CD14-positive monocyte (primary cell): ENCODE results near the gene BMS1. TPM values are rescaled to one million over a fixed set of nuclear protein-coding genes. Genes with fewer than 3 reads are reported as not detected.
"Not testable (repeated sequence)": the region's sequence is repeated elsewhere in the genome, so short reads cannot be mapped to it uniquely, and the experiment has no call there.

Experiments
- DNase-seq, 3 donors: peaks; one replicate each; pipeline ENCODE4 v3.0.0-alpha.2; 2011 to 2022
- H2AFZ ChIP-seq: 2 replicates; pipeline ENCODE4 v1.6.0; 2012; ENCODE audit warnings: mild to moderate bottlenecking, low read depth, low read length, inconsistent platforms; ENCODE audit not compliant: insufficient read depth, poor library complexity, severe bottlenecking
- H3K27ac ChIP-seq, 2 donors: 1 replicate in 1 of 2; 2 replicates in 1 of 2; pipeline ENCODE4 v1.5.1; 2012 to 2013; ENCODE audit warnings: low read length in 2 of 2, control low read depth in 1 of 2, inconsistent platforms in 1 of 2, low read depth in 1 of 2, mild to moderate bottlenecking in 1 of 2
- H3K27me3 ChIP-seq, 2 donors: one replicate each; pipeline versions ENCODE4 v1.6.0 to v1.6.1; 2011 to 2013; ENCODE audit warnings: low read length in 2 of 2; ENCODE audit not compliant: control insufficient read depth in 2 of 2, insufficient read depth in 2 of 2
- H3K36me3 ChIP-seq, 2 donors: replicated peaks in 1 of 2; 1 replicate in 1 of 2; 2 replicates in 1 of 2; pipeline versions ENCODE4 v1.5.1 to v1.6.1; 2012 to 2013; ENCODE audit warnings: low read length in 2 of 2, control low read depth in 1 of 2, inconsistent platforms in 1 of 2, mild to moderate bottlenecking in 1 of 2; ENCODE audit not compliant: insufficient read depth in 2 of 2, control insufficient read depth in 1 of 2
- H3K4me1 ChIP-seq, 2 donors: 1 replicate in 1 of 2; 2 replicates in 1 of 2; pipeline versions ENCODE4 v1.5.1 to v1.6.1; 2012 to 2013; ENCODE audit warnings: low read length in 2 of 2, control low read depth in 1 of 2, inconsistent platforms in 1 of 2, mild to moderate bottlenecking in 1 of 2, moderate library complexity in 1 of 2; ENCODE audit not compliant: insufficient read depth in 2 of 2, control insufficient read depth in 1 of 2
- H3K4me2 ChIP-seq: replicated peaks from 2 replicates; pipeline ENCODE3; 2012; ENCODE audit warnings: low read length, moderate library complexity, mild to moderate bottlenecking; ENCODE audit not compliant: poor library complexity, severe bottlenecking; ENCODE audit errors: extremely low read depth
- H3K4me3 ChIP-seq, 3 experiments: fragments of 200-600 bp in 1 of 3; sonication (generic) in 1 of 3; replicated peaks in 1 of 3; 1 replicate in 2 of 3; 2 replicates in 1 of 3; pipeline ENCODE4 v1.5.1; 2011 to 2013; ENCODE audit warnings: low read length in 3 of 3, mild to moderate bottlenecking in 3 of 3, control low read depth in 2 of 3, low read depth in 2 of 3, inconsistent platforms in 1 of 3, moderate library complexity in 1 of 3
- H3K79me2 ChIP-seq: 2 replicates; pipeline ENCODE4 v1.6.0; 2012; ENCODE audit warnings: mild to moderate bottlenecking, control low read depth, inconsistent platforms, low read length, moderate library complexity; ENCODE audit not compliant: insufficient read depth
- H3K9ac ChIP-seq: 2 replicates; pipeline ENCODE4 v1.6.0; 2017; ENCODE audit warnings: low read length, mild to moderate bottlenecking; ENCODE audit not compliant: insufficient read depth, poor library complexity, severe bottlenecking
- H3K9me3 ChIP-seq, 2 donors: replicated peaks in 1 of 2; 1 replicate in 1 of 2; 2 replicates in 1 of 2; pipeline versions ENCODE4 v1.5.1 to v1.6.1; 2012 to 2013; ENCODE audit warnings: low read length in 2 of 2, control low read depth in 1 of 2; ENCODE audit not compliant: control insufficient read depth in 1 of 2, insufficient read depth in 1 of 2
- H4K20me1 ChIP-seq: 2 replicates; pipeline ENCODE4 v1.6.0; 2012; ENCODE audit warnings: mild to moderate bottlenecking, low read length, control low read depth, moderate library complexity; ENCODE audit not compliant: insufficient read depth
- H3K27ac Mint-ChIP-seq, 7 donors: one replicate each; pipeline ENCODE4 v1.8.0; 2020; ENCODE audit warnings: mild to moderate bottlenecking in 7 of 7, mixed read lengths in 7 of 7, moderate library complexity in 6 of 7, inconsistent platforms in 2 of 7
- H3K27me3 Mint-ChIP-seq, 3 donors: one replicate each; pipeline ENCODE4 v1.8.0; 2021 to 2022; ENCODE audit warnings: low read depth in 3 of 3, mild to moderate bottlenecking in 3 of 3, mixed read lengths in 3 of 3, moderate library complexity in 3 of 3, inconsistent platforms in 1 of 3
- H3K36me3 Mint-ChIP-seq, 2 donors: one replicate each; pipeline ENCODE4 v1.8.0; 2020; ENCODE audit warnings: mixed read lengths in 2 of 2, inconsistent platforms in 1 of 2, mild to moderate bottlenecking in 1 of 2
- H3K4me1 Mint-ChIP-seq: one replicate; pipeline ENCODE4 v1.8.0; 2020; ENCODE audit warnings: mild to moderate bottlenecking, mixed read lengths
- H3K4me3 Mint-ChIP-seq, 2 donors: one replicate each; pipeline ENCODE4 v1.8.0; 2020; ENCODE audit warnings: mild to moderate bottlenecking in 2 of 2, mixed read lengths in 2 of 2, moderate library complexity in 1 of 2
- H3K9me3 Mint-ChIP-seq, 7 donors: one replicate each; pipeline ENCODE4 v1.8.0; 2020 to 2022; ENCODE audit warnings: mixed read lengths in 7 of 7, mild to moderate bottlenecking in 6 of 7, moderate library complexity in 6 of 7, inconsistent platforms in 2 of 7
- WGBS: methylation state at CpG from one replicate; pipeline ENCODE4 v1.1.5; 2013; ENCODE audit warnings: missing lambda C conversion rate; ENCODE audit not compliant: insufficient coverage; 5-methylcytosine and 5-hydroxymethylcytosine counted together
- intact Hi-C, 2 donors: fragments of 100-400 bp; cut with micrococcal nuclease; formaldehyde crosslinking; loops; one replicate each; pipeline versions ENCODE4 v1.15.0 to v1.15.1; 2023
- polyA plus RNA-seq, 3 donors: library from polyadenylated mRNA; depleted of rRNA in 1 of 3; unstranded in 2 of 3; stranded (reverse) in 1 of 3; fragments of 300-500 nt in 2 of 3; fragments of >200 nt in 1 of 3; fragmentation: Illumina TruSeq in 2 of 3; gene quantifications; 1 replicate in 2 of 3; 2 replicates in 1 of 3; pipeline ENCODE4 v1.2.3, GENCODE V29; 2012 to 2021
- TF ChIP-seq, protein P1 (sequence below): fragments of 200-600 bp; IDR thresholded peaks from one replicate; pipeline ENCODE4 v1.8.0; 2022; ENCODE audit warnings: antibody characterized with exemption, mild to moderate bottlenecking

Gene BMS1
- polyA plus RNA-seq, 3 donors = 2.4 to 4.6 (median 2.9) TPM

DNA sequence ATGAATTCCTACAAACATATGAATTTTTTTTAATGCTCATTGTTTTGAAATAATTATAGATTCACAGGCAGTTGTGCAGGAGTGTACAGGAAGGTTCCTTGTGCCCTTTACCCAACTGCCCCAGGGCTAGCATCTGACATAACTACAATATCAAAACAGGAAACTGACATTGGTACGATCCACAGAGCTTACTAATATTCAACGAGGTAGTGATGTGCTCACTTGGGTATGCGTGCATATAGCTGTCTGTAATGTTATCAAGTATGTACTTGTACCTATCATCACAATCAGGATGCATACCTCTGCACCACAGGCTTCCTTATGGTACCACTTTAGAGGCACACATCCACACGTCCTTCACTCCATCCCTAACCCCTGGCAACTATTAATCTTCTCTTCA, 68.3 kb downstream of the BMS1 start:
- no CpG with 5 or more reads among the region's 4 CpGs for WGBS
- no peaks in the 10 kb centered on the region for H3K4me1 Mint-ChIP-seq
- TF ChIP-seq, protein P1, sequence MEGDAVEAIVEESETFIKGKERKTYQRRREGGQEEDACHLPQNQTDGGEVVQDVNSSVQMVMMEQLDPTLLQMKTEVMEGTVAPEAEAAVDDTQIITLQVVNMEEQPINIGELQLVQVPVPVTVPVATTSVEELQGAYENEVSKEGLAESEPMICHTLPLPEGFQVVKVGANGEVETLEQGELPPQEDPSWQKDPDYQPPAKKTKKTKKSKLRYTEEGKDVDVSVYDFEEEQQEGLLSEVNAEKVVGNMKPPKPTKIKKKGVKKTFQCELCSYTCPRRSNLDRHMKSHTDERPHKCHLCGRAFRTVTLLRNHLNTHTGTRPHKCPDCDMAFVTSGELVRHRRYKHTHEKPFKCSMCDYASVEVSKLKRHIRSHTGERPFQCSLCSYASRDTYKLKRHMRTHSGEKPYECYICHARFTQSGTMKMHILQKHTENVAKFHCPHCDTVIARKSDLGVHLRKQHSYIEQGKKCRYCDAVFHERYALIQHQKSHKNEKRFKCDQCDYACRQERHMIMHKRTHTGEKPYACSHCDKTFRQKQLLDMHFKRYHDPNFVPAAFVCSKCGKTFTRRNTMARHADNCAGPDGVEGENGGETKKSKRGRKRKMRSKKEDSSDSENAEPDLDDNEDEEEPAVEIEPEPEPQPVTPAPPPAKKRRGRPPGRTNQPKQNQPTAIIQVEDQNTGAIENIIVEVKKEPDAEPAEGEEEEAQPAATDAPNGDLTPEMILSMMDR = no peak
- Histone ChIP-seq H3K4me3 (no peak overlapping the region), H3K4me2 (no peak overlapping the region), H3K36me3 (no peaks in the 10 kb centered on the region), H3K4me1 (no peaks in the 10 kb centered on the region), H3K79me2 (no peaks in the 10 kb centered on the region), H3K27me3 (no peaks in the 10 kb centered on the region), H4K20me1 (no peaks in the 10 kb centered on the region), H3K27ac (no peak overlapping the region), H3K9ac (no peak overlapping the region), H2AFZ (no peak overlapping the region), H3K9me3 (peaks cover 0 to 2% of the 10 kb centered on the region in 2 donors)
- peaks cover 3 to 17% (median 10%) of the 10 kb centered on the region in 7 donors for H3K9me3 Mint-ChIP-seq
- H3K36me3 Mint-ChIP-seq = no peaks in the 10 kb centered on the region
- peaks cover 6 to 20% (median 12%) of the 10 kb centered on the region in 3 donors for H3K27me3 Mint-ChIP-seq
- H3K27ac Mint-ChIP-seq = no peak overlapping the region
- no peak overlapping the region for H3K4me3 Mint-ChIP-seq
- intact Hi-C loops = no loop called here
- DNase-seq = no peak

DNA sequence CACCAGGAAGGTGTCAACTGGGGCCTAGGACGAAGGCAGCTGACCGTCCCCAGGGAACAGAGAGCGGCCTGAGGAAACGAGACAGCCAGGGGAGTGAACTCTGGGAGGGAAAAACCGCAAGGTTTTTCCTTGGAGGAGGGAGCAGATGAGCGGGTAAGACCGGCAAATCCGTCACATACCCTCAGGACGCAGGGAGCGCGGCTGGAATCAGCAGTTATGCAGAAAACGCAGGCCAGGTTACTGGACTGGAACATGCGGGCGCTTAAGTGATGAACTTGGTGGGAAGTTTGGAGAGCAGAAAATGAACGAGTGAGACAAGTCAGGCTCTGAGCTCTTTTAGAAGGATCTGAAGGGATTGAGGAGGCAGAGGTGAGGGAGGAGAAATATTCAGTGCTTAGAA, 76.7 kb downstream of the BMS1 start:
- Histone ChIP-seq H3K9me3 (no peaks in the 10 kb centered on the region), H3K27me3 (no peaks in the 10 kb centered on the region), H3K27ac (no peak overlapping the region), H3K4me1 (peaks cover 0 to under 1% of the 10 kb centered on the region in 2 donors), H3K4me2 (no peak overlapping the region), H3K4me3 (no peak overlapping the region), H3K36me3 (no peaks in the 10 kb centered on the region), H2AFZ (no peak overlapping the region), H3K79me2 (no peaks in the 10 kb centered on the region), H3K9ac (no peak overlapping the region), H4K20me1 (no peaks in the 10 kb centered on the region)
- Mint-ChIP-seq H3K27ac (no peak overlapping the region), H3K27me3 (peaks cover 6 to 13% (median 6%) of the 10 kb centered on the region in 3 donors), H3K9me3 (no peaks in the 10 kb centered on the region), H3K4me1 (peaks cover 4% of the 10 kb centered on the region), H3K4me3 (no peak overlapping the region), H3K36me3 (no peaks in the 10 kb centered on the region)
- WGBS = 98% methylated on average over 15 of the region's 15 CpGs
- intact Hi-C loops = no loop called here
- DNase-seq = no peak
- TF ChIP-seq, protein P1 = no peak

DNA sequence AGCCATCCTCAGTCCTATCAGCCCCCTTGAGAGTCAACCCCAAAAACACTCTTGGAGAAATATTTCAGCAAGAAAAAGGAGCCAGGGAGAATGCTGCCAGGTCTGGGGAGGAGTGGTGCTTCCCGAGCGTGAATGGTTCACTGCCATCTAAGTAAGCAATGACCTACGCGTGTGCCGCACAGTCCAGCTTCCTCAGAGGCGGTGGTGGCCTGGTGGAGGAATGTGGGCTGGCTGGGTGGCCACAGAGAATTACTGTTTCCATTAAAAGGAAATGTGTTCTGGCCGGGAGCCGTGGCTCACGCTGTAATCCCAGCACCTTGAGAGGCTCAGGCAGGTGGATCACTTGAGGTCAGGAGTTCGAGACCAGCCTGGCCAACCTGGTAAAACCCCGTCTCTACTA, 77.4 kb downstream of the BMS1 start:
- not testable (repeated sequence) for DNase-seq, H3K36me3 ChIP-seq
- WGBS = 93% methylated on average over 8 of the region's 11 CpGs

More for the DNA sequence above, 77.4 kb downstream of the BMS1 start:
- not testable (repeated sequence) for H3K9me3 Mint-ChIP-seq, H3K36me3 Mint-ChIP-seq, H3K79me2 ChIP-seq, H3K27me3 ChIP-seq, H3K27ac Mint-ChIP-seq, H3K9me3 ChIP-seq, H4K20me1 ChIP-seq, H2AFZ ChIP-seq, H3K27ac ChIP-seq, H3K4me2 ChIP-seq, H3K4me3 ChIP-seq, H3K4me3 Mint-ChIP-seq, H3K9ac ChIP-seq, H3K4me1 ChIP-seq
- H3K4me1 Mint-ChIP-seq = peaks cover 11% of the 10 kb centered on the region
- intact Hi-C loops = loop anchor here (10.0 kb wide), 3 partner anchors 345 to 615 kb away; no protein-coding TSS in a partner anchor
- peaks cover 3 to 12% (median 6%) of the 10 kb centered on the region in 3 donors for H3K27me3 Mint-ChIP-seq
